ENCODE data around the gene VRK1. TPM values are rescaled to one million over a fixed set of nuclear protein-coding genes. Genes with fewer than 3 reads are reported as not detected.
A peak's percentile ranks its signal among the peaks of the same experiment; 100 is the strongest.

The VRK1 gene
- total and polyA plus RNA-seq, 2 of the 4 experiments (the other 2 are of a cell fraction): 14.2 to 19.9 TPM

- H3K27me3 ChIP-seq (ENCODE audit: control insufficient read depth, insufficient read depth, low read length): no peaks in the 10 kb centered on the region
- H3K9me1 ChIP-seq (ENCODE audit: insufficient read depth, low read length): no peaks in the 10 kb centered on the region
- dilution Hi-C loops (cut with HindIII; ENCODE audit: low sequenced_read_pairs, unreplicated experiment): no loop called here
- no peak overlapping the region for H2AK5ac ChIP-seq (ENCODE audit: low read depth, low read length)
- no peak overlapping the region for H3K4me2 ChIP-seq (ENCODE audit: low read depth, low read length)
- H2BK15ac ChIP-seq (ENCODE audit: low read depth, low read length): no peak overlapping the region
- TF ChIP-seq CEBPB (IDR thresholded peaks at IDR 0.05; ENCODE audit: low read depth, low read length): peak; percentile 94
- no peak for TF ChIP-seq BHLHE40 (IDR thresholded peaks at IDR 0.05; ENCODE audit: low read depth, low read length)
- H3K4me1 ChIP-seq (ENCODE audit: control insufficient read depth, insufficient read depth, low read length): peaks cover 3% of the 10 kb centered on the region; the same call in 1 of the 2 replicates
- H2BK20ac ChIP-seq (ENCODE audit: low read depth, low read length): no peak overlapping the region
- no peak overlapping the region for H4K5ac ChIP-seq (ENCODE audit: low read depth, low read length)
- in situ Hi-C loops (cut with MboI; ENCODE audit: low sequenced_read_pairs): no loop called here
- no peak overlapping the region for H3K23ac ChIP-seq (ENCODE audit: low read depth, low read length)
- H4K8ac ChIP-seq (ENCODE audit: low read depth in 2 of 2, low read length in 2 of 2): no peak overlapping the region
- H4K20me1 ChIP-seq (ENCODE audit: insufficient read depth, low read length): no peaks in the 10 kb centered on the region
- H3K9me3 ChIP-seq (ENCODE audit: control insufficient read depth, insufficient read depth, low read length): no peaks in the 10 kb centered on the region
- no peaks in the 10 kb centered on the region for H3K36me3 ChIP-seq (ENCODE audit: control insufficient read depth, insufficient read depth, low read length)
- no peak overlapping the region for H3K14ac ChIP-seq (replicated peaks; ENCODE audit: low read depth, low read length)
- intact Hi-C loops (cut with micrococcal nuclease): no loop called here
- no peak overlapping the region for H3K27ac ChIP-seq (ENCODE audit: insufficient read depth, low read length)
- no peak overlapping the region for H2AFZ ChIP-seq (replicated peaks; ENCODE audit: low read length, poor library complexity)
- no peak overlapping the region for H4K91ac ChIP-seq (ENCODE audit: insufficient read depth, low read depth, low read length)
- H3K56ac ChIP-seq (ENCODE audit: extremely low read depth, insufficient read depth, low read length): no peak overlapping the region
- ChIA-PET CTCF (no interaction called here), POLR2A (ENCODE audit: unreplicated experiment) (no interaction called here)
- no peak overlapping the region for H3K18ac ChIP-seq (ENCODE audit: low read depth, low read length)
- peaks cover 15 to 36% of the 10 kb centered on the region in 2 experiments for H3K79me1 ChIP-seq (ENCODE audit: low read depth in 1 of 2, low read length in 2 of 2)
- no TSS peak for BruUV-seq (replicated peaks)
- no peak overlapping the region for H2BK5ac ChIP-seq (ENCODE audit: low read depth, low read length, poor library complexity, severe bottlenecking)
- no peak overlapping the region for H3K4ac ChIP-seq (ENCODE audit: low read depth, low read length)
- DNase-seq: no peak
- no peak overlapping the region for H3K9ac ChIP-seq (ENCODE audit: low read depth, low read length)
- no peak overlapping the region for H2AK9ac ChIP-seq (replicated peaks; ENCODE audit: low read depth, low read length, poor library complexity)
- WGBS, 2 experiments (ENCODE audit: extremely low coverage in 2 of 2, insufficient read length in 1 of 2): no CpG with 5 or more reads among the region's 4 CpGs
- H2BK120ac ChIP-seq (ENCODE audit: low read depth, low read length): no peak overlapping the region
- H3K4me3 ChIP-seq (ENCODE audit: insufficient read depth, low read depth, low read length): no peak overlapping the region
- no peak for ATAC-seq (ENCODE audit: low read depth)
Measured at GRCh38 chr14:96808619-96809406, 11.6 kb downstream of the VRK1 start.
